ENCODE results near the gene DAZAP1. TPM values are rescaled to one million over a fixed set of nuclear protein-coding genes. Genes with fewer than 3 reads are reported as not detected.

Gene DAZAP1
- 48.1 TPM for total RNA-seq

- DNase-seq (ENCODE audit: low spot score): no peak
- peak; percentile 4 for ATAC-seq
Observed at GRCh38 chr19:1407528-1408299, at the start of gene DAZAP1. DAZAP1 (plus strand) TSS chr19:1407586; CDS start chr19:1407774, 188 bp downstream.

- ATAC-seq (no peak), DNase-seq (ENCODE audit: low spot score) (no peak)
Observed at GRCh38 chr19:1360126-1360817, 47.1 kb upstream of the DAZAP1 start.

DNA sequence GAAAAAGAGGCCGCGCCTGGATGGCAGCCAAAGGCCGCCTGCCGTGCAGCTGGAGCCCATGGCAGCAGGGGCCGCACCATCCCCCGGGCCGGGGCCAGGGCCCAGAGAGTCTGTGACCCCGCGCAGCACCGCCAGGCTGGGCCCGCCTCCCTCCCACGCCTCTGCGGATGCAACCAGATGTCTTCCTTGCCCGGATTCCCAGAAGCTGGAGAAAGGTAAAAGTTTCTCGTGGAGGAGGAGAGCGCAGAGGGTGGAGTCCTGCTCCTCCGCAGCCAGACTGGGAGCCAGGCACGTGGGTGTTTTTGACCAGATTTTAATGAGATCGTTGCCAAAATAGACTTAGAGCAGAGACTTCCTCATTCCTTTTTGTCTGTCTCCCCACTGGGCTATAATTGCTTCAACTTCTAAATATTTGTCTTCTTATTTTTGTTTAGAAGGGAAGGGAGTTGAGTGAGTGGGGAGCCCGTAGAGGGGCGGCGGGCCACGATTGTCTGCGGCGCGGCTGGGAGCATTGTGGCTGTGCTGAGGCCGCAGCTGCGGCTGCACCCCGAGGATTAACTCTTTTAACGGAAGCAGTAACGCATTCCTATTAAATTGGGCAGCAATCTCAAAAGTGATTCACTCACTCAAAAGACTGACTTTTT, 46.4 kb upstream of the DAZAP1 start:
- ATAC-seq (peak; percentile 70), DNase-seq (ENCODE audit: low spot score) (peak; percentile 80)

- DNase-seq (ENCODE audit: low spot score): no peak
- ATAC-seq: no peak
Observed at GRCh38 chr19:1361601-1362386, 45.6 kb upstream of the DAZAP1 start.

- no peak for ATAC-seq
- DNase-seq (ENCODE audit: low spot score): no peak
Observed at GRCh38 chr19:1362387-1363257, 44.8 kb upstream of the DAZAP1 start.

DNA sequence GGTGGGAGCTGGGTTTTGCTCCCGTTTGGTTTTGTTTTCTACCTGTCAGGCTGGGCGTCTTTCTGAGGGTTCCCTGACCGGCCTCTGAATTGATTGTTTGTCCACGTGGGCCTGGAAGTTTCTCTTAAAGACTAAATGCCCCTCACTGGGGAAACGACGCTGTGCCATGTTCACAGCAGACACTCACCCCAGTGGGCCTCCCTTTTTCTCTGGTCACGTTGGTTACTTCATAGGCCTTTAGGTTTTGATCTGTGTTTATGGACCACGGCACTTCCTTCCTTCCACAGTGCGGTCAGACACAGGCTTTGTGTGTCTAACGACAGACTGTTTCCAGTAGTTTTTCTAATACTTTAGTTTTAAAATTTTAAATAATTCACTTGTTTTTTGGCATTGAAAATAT, 43.8 kb upstream of the DAZAP1 start:
- no peak for ATAC-seq
- no peak for DNase-seq (ENCODE audit: low spot score)

DNA sequence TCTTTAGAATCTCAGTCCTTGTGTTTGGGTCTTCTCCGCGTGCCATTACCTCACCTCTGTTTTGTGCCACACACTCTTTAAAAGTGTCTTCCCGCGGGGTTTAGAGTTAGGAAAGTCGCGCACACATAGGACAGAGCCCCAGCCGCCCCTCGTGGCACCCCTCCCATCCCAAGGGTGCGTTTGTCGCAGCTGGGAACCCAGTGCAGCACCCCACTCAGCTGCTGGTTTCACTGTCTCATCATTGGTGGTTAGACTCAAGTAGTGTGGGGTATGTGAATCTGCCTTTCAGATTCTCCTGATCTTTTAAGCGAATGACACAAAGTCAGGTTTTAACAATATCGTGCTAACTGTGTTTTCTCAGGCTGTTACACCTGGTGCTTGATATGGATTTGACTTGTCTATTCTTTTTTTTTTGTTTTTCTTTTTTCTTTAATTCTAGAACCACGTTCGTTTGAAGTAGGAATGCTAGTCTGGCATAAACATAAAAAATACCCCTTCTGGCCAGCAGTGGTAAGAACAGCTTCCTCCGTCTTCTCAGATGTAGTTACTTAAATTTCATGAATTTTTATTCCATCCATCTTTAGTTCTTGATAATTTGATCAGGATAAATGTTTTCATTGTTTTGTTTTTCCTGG, 43.2 kb upstream of the DAZAP1 start:
- DNase-seq (ENCODE audit: low spot score) (no peak), ATAC-seq (no peak)

- DNase-seq (ENCODE audit: low spot score): no peak
- ATAC-seq: no peak
Observed at GRCh38 chr19:1365319-1366269, 41.8 kb upstream of the DAZAP1 start.

DNA sequence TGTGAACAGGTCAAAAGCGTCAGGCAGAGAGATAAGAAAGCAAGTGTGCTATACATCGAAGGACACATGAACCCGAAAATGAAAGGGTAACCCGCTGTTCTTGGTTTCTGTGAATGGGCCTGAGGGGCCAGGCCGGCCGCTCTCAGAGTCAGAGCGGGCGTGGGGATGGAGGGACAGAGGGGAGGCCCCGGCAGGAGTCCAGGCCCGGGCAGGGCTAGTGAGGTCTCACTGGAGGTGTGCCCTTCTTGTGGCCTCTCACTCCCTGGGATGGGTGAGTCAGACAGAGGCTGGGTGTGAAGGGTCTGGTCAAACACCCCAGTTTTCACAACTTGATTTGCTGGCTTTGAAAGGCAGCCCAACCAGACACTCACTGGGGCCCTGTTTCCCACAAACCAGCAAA, 41.1 kb upstream of the DAZAP1 start:
- no peak for ATAC-seq
- no peak for DNase-seq (ENCODE audit: low spot score)

- no peak for ATAC-seq
- no peak for DNase-seq (ENCODE audit: low spot score)
Observed at GRCh38 chr19:1366899-1367870, 40.2 kb upstream of the DAZAP1 start.

GRCh38 chr19:1369214-1369805, 38.1 kb upstream of the DAZAP1 start:
- DNase-seq (ENCODE audit: low spot score): no peak

GRCh38 chr19:1370579-1371361, 36.6 kb upstream of the DAZAP1 start:
- no peak for DNase-seq (ENCODE audit: low spot score)
- peak; percentile 3 for ATAC-seq

More at GRCh38 chr19:1369214-1369805, 38.1 kb upstream of the DAZAP1 start:
- ATAC-seq: no peak

GRCh38 chr19:1373042-1373533, 34.3 kb upstream of the DAZAP1 start:
- ATAC-seq: no peak
- DNase-seq (ENCODE audit: low spot score): no peak

DNA sequence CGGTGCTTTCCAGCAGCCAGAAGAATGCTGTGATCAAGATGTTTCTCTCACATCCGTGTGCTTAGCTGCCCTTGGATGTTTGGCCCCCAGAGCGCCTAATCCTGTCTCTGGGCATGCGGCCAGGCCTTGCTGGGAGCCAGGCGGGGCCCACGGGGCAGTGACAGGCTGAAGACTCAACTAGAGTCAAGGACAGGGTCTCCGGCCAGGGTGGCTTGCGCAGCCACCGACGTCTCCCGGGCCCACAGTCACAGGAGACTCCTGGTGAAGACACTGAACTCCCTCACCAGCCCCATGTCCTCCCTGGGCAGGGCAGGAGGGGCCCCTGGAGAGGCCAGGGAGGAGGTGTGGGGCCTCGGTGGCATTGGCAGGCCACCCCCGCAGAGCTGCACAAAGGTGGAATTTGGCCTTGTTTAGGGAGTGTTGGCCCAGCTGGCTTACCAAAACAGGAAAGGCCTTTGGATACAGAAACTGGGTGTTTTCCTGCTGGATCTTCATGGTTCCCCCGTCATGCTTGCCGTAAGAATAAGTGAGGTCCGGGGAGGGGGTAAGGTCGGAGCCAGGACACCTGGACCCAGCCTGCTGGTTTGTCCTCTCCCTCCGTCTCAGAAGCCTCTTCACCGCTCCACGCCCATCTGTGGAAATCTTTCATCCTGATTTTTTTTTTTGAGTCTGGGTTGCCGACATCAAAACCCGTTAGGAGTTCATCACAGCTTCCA, 33.7 kb upstream of the DAZAP1 start:
- ATAC-seq: peak; percentile 81
- peak; percentile 88 for DNase-seq (ENCODE audit: low spot score)

- DNase-seq (ENCODE audit: low spot score): no peak
- peak; percentile 49 for ATAC-seq
Observed at GRCh38 chr19:1374250-1374577, 33.2 kb upstream of the DAZAP1 start.

Measured in left lobe of liver (tissue), 2 donors.